Spleen (tissue), 7 donors: ENCODE data around the gene HPCAL1.

Experiments used
- CTCF ChIP-seq, 11 experiments: fragments of 200-600 bp in 7 of 11; fragments of 450-650 bp in 4 of 11; sonication (generic) in 4 of 11; IDR thresholded peaks in 8 of 11; conservative IDR thresholded peaks in 3 of 11; 1 replicate in 7 of 11; 2 replicates in 4 of 11; pipeline versions ENCODE4 v1.4.0 to v1.8.0; 2016 to 2021; ENCODE audit warnings: antibody characterized with exemption in 11 of 11, inconsistent platforms in 4 of 11, mild to moderate bottlenecking in 1 of 11
- POLR2A ChIP-seq, 3 donors: fragments of 450-650 bp; IDR thresholded peaks; one replicate each; pipeline ENCODE4 v1.5.1; 2017; ENCODE audit warnings: antibody characterized with exemption in 3 of 3, mild to moderate bottlenecking in 1 of 3
- POLR2AphosphoS5 ChIP-seq, 3 donors: sonication (generic); formaldehyde crosslinking; IDR thresholded peaks; one replicate each; pipeline ENCODE4 v1.5.1; 2017; ENCODE audit warnings: antibody characterized with exemption in 3 of 3
- donor health status: DM: no; HTN: no; CAD: no; lungs with moderate emphysema.
- donor health status: DM: no; HTN: no; CAD: no.
- donor health status: DM: no; HTN: no; CAD: no.

GRCh38 chr2:10337449-10338269, 35.0 kb downstream of the HPCAL1 start:
- TF ChIP-seq CTCF (IDR thresholded peaks at IDR 0.05 in 8 of 11, conservative IDR thresholded peaks at IDR 0.05 in 3 of 11), result no peak
- TF ChIP-seq POLR2AphosphoS5 (IDR thresholded peaks at IDR 0.05), result no peak
- no peak for TF ChIP-seq POLR2A (IDR thresholded peaks at IDR 0.05)
